ENCODE data around the gene KCNK3. TPM values are rescaled to one million over a fixed set of nuclear protein-coding genes. Genes with fewer than 3 reads are reported as not detected.
A peak's percentile ranks its signal among the peaks of the same experiment; 100 is the strongest.

Gene KCNK3
- total RNA-seq, 4 donors from 2014 or later, result 2.1 to 13.0 (median 7.9) TPM

GRCh38 chr2:26764906-26765305 is 72.4 kb downstream of the KCNK3 start:
- WGBS, result 12% methylated on average over 3 of the region's 3 CpGs
- DNase-seq (ENCODE audit: extremely low spot score), result no peak
- TF ChIP-seq, protein P1, sequence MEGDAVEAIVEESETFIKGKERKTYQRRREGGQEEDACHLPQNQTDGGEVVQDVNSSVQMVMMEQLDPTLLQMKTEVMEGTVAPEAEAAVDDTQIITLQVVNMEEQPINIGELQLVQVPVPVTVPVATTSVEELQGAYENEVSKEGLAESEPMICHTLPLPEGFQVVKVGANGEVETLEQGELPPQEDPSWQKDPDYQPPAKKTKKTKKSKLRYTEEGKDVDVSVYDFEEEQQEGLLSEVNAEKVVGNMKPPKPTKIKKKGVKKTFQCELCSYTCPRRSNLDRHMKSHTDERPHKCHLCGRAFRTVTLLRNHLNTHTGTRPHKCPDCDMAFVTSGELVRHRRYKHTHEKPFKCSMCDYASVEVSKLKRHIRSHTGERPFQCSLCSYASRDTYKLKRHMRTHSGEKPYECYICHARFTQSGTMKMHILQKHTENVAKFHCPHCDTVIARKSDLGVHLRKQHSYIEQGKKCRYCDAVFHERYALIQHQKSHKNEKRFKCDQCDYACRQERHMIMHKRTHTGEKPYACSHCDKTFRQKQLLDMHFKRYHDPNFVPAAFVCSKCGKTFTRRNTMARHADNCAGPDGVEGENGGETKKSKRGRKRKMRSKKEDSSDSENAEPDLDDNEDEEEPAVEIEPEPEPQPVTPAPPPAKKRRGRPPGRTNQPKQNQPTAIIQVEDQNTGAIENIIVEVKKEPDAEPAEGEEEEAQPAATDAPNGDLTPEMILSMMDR (IDR thresholded peaks at IDR 0.05), result no peak
- no peak for TF ChIP-seq POLR2AphosphoS5 (IDR thresholded peaks at IDR 0.05)
- TF ChIP-seq POLR2A (IDR thresholded peaks at IDR 0.05; ENCODE audit: low read depth), result no peak
- Histone ChIP-seq H3K4me1 (peaks cover 54 to 63% (median 62%) of the 10 kb centered on the region in 4 donors), H3K36me3 (peaks cover 0 to 5% (median 0%) of the 10 kb centered on the region in 4 donors), H3K27ac (replicated peaks in 1 of 4) (peak overlapping the region; percentile 82 to 95 (median 92)), H3K9me3 (no peaks in the 10 kb centered on the region), H3K4me3 (peak overlapping the region; percentile 66 to 92 (median 84)), H3K27me3 (no peaks in the 10 kb centered on the region)
- intact Hi-C loops (cut with DNase I), result no loop called here

GRCh38 chr2:26765475-26766200 is 73.1 kb downstream of the KCNK3 start:
- Histone ChIP-seq H3K4me1 (peaks cover 61 to 70% (median 69%) of the 10 kb centered on the region in 4 donors), H3K4me3 (peak overlapping the region; percentile 66 to 92 (median 84)), H3K27me3 (no peaks in the 10 kb centered on the region), H3K27ac (replicated peaks in 1 of 4) (peak overlapping the region; percentile 82 to 95 (median 92)), H3K36me3 (peaks cover 0 to 5% (median 0%) of the 10 kb centered on the region in 4 donors), H3K9me3 (no peaks in the 10 kb centered on the region)
- intact Hi-C loops (cut with DNase I), result no loop called here
- 85% methylated on average over 9 of the region's 10 CpGs for WGBS
- no peak for DNase-seq (ENCODE audit: extremely low spot score)
- TF ChIP-seq EP300 (IDR thresholded peaks at IDR 0.05) (no peak), POLR2AphosphoS5 (IDR thresholded peaks at IDR 0.05) (no peak), POLR2A (IDR thresholded peaks at IDR 0.05; ENCODE audit: low read depth) (no peak)
- TF ChIP-seq, protein P1 (IDR thresholded peaks at IDR 0.05), result no peak

- no peaks in the 10 kb centered on the region for H3K27me3 ChIP-seq
- TF ChIP-seq POLR2AphosphoS5 (IDR thresholded peaks at IDR 0.05) (no peak), EP300 (IDR thresholded peaks at IDR 0.05) (no peak), POLR2A (IDR thresholded peaks at IDR 0.05; ENCODE audit: low read depth) (no peak)
- TF ChIP-seq, protein P1 (IDR thresholded peaks at IDR 0.05), result no peak
- intact Hi-C loops (cut with DNase I), result no loop called here
- peak overlapping the region; percentile 33 to 86 (median 83) for H3K27ac ChIP-seq (replicated peaks in 1 of 4)
- no peak overlapping the region for H3K4me3 ChIP-seq
- 50% methylated on average over 5 of the region's 5 CpGs for WGBS
- no peak for DNase-seq (ENCODE audit: extremely low spot score)
- H3K4me1 ChIP-seq, result peaks cover 76 to 85% (median 84%) of the 10 kb centered on the region in 4 donors
- no peaks in the 10 kb centered on the region for H3K9me3 ChIP-seq
- peaks cover 0 to 5% (median 0%) of the 10 kb centered on the region in 4 donors for H3K36me3 ChIP-seq
Measured at GRCh38 chr2:26767129-26767528, 74.6 kb downstream of the KCNK3 start.

DNA sequence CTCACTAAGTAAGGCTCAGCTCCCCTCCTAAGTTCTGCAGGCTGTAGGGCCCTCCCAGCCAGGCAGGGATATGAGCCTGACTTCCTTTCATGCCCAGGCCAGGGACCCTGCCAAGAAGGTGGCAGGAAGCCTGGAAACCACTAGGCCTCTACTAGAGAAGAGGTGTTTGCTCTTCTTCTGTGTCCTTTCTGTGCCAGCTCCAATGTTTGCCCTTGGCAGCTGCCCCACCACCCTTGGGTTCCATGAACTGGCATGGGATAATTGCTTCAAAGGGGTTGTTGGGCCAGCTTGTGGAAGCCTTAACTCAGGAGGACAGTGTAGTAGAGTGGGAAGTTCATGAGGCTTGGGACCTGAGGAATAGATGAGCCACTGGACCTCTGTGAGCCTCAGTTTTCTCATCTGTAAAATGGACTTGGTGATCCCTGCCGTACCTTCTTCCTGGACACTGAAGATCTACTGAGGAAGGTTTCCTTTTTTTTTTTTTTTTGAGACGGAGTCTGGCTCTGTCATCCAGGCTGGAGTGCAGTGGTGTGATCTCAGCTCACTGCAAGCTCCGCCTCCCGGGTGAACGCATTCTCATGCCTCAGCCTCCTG is 75.5 kb downstream of the KCNK3 start:
- no peaks in the 10 kb centered on the region for H3K27me3 ChIP-seq
- TF ChIP-seq POLR2A (IDR thresholded peaks at IDR 0.05; ENCODE audit: low read depth) (no peak), POLR2AphosphoS5 (IDR thresholded peaks at IDR 0.05) (no peak), EP300 (IDR thresholded peaks at IDR 0.05) (no peak)
- TF ChIP-seq, protein P1 (IDR thresholded peaks at IDR 0.05), result no peak
- no peak for DNase-seq (ENCODE audit: extremely low spot score)
- peaks cover 0 to 5% (median 0%) of the 10 kb centered on the region in 4 donors for H3K36me3 ChIP-seq
- H3K4me1 ChIP-seq, result peaks cover 85 to 93% (median 93%) of the 10 kb centered on the region in 4 donors
- no peaks in the 10 kb centered on the region for H3K9me3 ChIP-seq
- H3K4me3 ChIP-seq, result no peak overlapping the region
- intact Hi-C loops (cut with DNase I), result no loop called here
- WGBS, result 92% methylated on average over 5 of the region's 5 CpGs
- H3K27ac ChIP-seq (replicated peaks in 1 of 4), result peak overlapping the region; percentile 80 to 86 (median 83)
